HepG2 (cell line): ENCODE data around the gene SOCS1. TPM values are rescaled to one million over a fixed set of nuclear protein-coding genes. Genes with fewer than 3 reads are reported as not detected.

Experiments used
- KLF9 ChIP-seq: IDR thresholded peaks from 2 replicates; pipeline ENCODE4 v1.6.1; 2016; ENCODE audit warnings: low read depth
- PATZ1 ChIP-seq: sonication (generic); formaldehyde crosslinking; IDR thresholded peaks from 2 replicates; pipeline ENCODE4 v1.4.0; 2020; ENCODE audit warnings: missing genetic modification reagents
- ZBTB7B ChIP-seq: sonication (generic); formaldehyde crosslinking; IDR thresholded peaks from 2 replicates; pipeline ENCODE4 v1.4.0; 2020; ENCODE audit warnings: missing genetic modification reagents
- ZFP41 ChIP-seq: sonication (generic); formaldehyde crosslinking; IDR thresholded peaks from 2 replicates; pipeline ENCODE4 v1.4.0; 2020; ENCODE audit warnings: mild to moderate bottlenecking, missing genetic modification reagents, borderline replicate concordance
- ZFP91 ChIP-seq: sonication (generic); formaldehyde crosslinking; IDR thresholded peaks from 2 replicates; pipeline ENCODE4 v1.9.0; 2022; ENCODE audit warnings: missing genetic modification reagents, mild to moderate bottlenecking, borderline replicate concordance
- ZNF407 ChIP-seq: sonication (generic); formaldehyde crosslinking; IDR thresholded peaks from one replicate; pipeline ENCODE4 v1.5.1; 2020; ENCODE audit warnings: mild to moderate bottlenecking, missing genetic modification reagents; ENCODE audit errors: not compliant biosample characterization
- ZNF546 ChIP-seq: sonication (generic); formaldehyde crosslinking; conservative IDR thresholded peaks from 2 replicates; pipeline ENCODE4 v1.8.1; 2023; ENCODE audit warnings: mild to moderate bottlenecking, missing genetic modification reagents
- polyA plus RNA-seq, 8 experiments: library from polyadenylated mRNA; depleted of rRNA in 3 of 8; stranded (reverse) in 7 of 8; unstranded in 1 of 8; fragments of >200 nt; fragmentation: Illumina TruSeq in 4 of 8; extraction: Trizol in 4 of 8; gene quantifications; 2 replicates each; pipeline versions ENCODE4 v1.2.1 to v1.2.3, GENCODE V29; 2011 to 2016; ENCODE audit warnings: low read depth in 4 of 8, missing spikeins in 1 of 8, mixed read lengths in 1 of 8; ENCODE audit not compliant: insufficient read depth in 1 of 8
- total RNA-seq, 5 experiments: library from RNA; depleted of rRNA; stranded (reverse); fragments of >200 nt; fragmentation: Illumina TruSeq; extraction: Trizol; gene quantifications; 2 replicates each; pipeline ENCODE4 v1.2.3, GENCODE V29; 2016; ENCODE audit warnings: low read depth in 1 of 5

The SOCS1 gene
- total and polyA plus RNA-seq, 2 of the 13 experiments (the other 11 are each of a cell fraction or from before 2014, with no cell fraction given) = 5.3 to 6.3 TPM

- peak; percentile 80 for TF ChIP-seq ZBTB7B (CRISPR knock-in tag)
- peak; percentile 49; the same call in 1 of the 2 replicates for TF ChIP-seq ZFP41 (CRISPR knock-in tag)
- TF ChIP-seq ZFP91 = peak; percentile 86
- TF ChIP-seq PATZ1 = peak; percentile 90
- 0 out of 2 replicates have a peak, but pooled peaks have one; percentile 27 for TF ChIP-seq ZNF546 (CRISPR knock-in tag)
- no peak for TF ChIP-seq KLF9
- TF ChIP-seq ZNF407 (CRISPR knock-in tag) = peak; percentile 81
These were observed 41.6 kb upstream of the SOCS1 start (continued) for GRCh38 chr16:11297492-11298142.
